Smooth muscle cell of the pulmonary artery (primary cell): ENCODE data around the gene OR14A16. TPM values are rescaled to one million over a fixed set of nuclear protein-coding genes. Genes with fewer than 3 reads are reported as not detected.

Source experiments
- total RNA-seq: library from RNA; depleted of rRNA; stranded (reverse); fragments of >200 nt; gene quantifications from 2 replicates; pipeline ENCODE4 v1.2.3, GENCODE V29; 2014

Gene OR14A16
- total RNA-seq: not detected in 2 replicates

GRCh38 chr1:247824023-247824422, at the start of gene OR14A16:
TSS of gene OR14A16 (minus strand) at chr1:247824119. CDS start at chr1:247815729, 8,390 bp downstream.

GRCh38 chr1:247857069-247857984, 33.4 kb upstream of the OR14A16 start, which contains the start of gene TRIM58:
TSS of gene TRIM58 (plus strand) at chr1:247857187. CDS start at chr1:247857247, 60 bp downstream.

GRCh38 chr1:247841796-247842195, 17.9 kb upstream of the OR14A16 start, which contains the start of gene OR11L1:
TSS of gene OR11L1 (minus strand) at chr1:247841896. CDS start at chr1:247841896, 0 bp downstream.

Other genes starting within 250 kb of the OR14A16 start
- not detected in 2 replicates for gene OR2G2, start 235.8 kb downstream of the OR14A16 start, total RNA-seq
- not detected in 2 replicates for gene OR2G3, start 218.5 kb downstream of the OR14A16 start, total RNA-seq
- gene OR13G1, start 144.4 kb downstream of the OR14A16 start, total RNA-seq: not detected in 2 replicates
- gene OR6F1, start 107.5 kb downstream of the OR14A16 start, total RNA-seq: not detected in 2 replicates
- not detected in 2 replicates for gene OR14K1, start 85.5 kb downstream of the OR14A16 start, total RNA-seq
- gene OR14A2, start 76.0 kb downstream of the OR14A16 start, total RNA-seq: not detected in 2 replicates
- not detected in 2 replicates for gene OR1C1, start 63.6 kb downstream of the OR14A16 start, total RNA-seq
- not detected in 2 replicates for gene OR11L1, start 17.8 kb upstream of the OR14A16 start, total RNA-seq
- 0.07 and 0.13 TPM in 2 replicates for gene TRIM58, start 33.1 kb upstream of the OR14A16 start, total RNA-seq
- not detected in 2 replicates for gene OR2W3, start 71.5 kb upstream of the OR14A16 start, total RNA-seq
- gene OR2T8, start 96.1 kb upstream of the OR14A16 start, total RNA-seq: not detected in 2 replicates
- not detected in 2 replicates for gene OR2AJ1, start 100.8 kb upstream of the OR14A16 start, total RNA-seq
- gene OR2L8, start 124.7 kb upstream of the OR14A16 start, total RNA-seq: not detected in 2 replicates
- gene OR2AK2, start 141.1 kb upstream of the OR14A16 start, total RNA-seq: not detected in 2 replicates
- gene OR2L5, start 189.5 kb upstream of the OR14A16 start, total RNA-seq: not detected in 2 replicates
- gene OR2L2, start 206.0 kb upstream of the OR14A16 start, total RNA-seq: not detected in 2 replicates
- gene OR2L3, start 222.7 kb upstream of the OR14A16 start, total RNA-seq: not detected in 2 replicates